ENCODE data around the gene RIPK1. TPM values are rescaled to one million over a fixed set of nuclear protein-coding genes. Genes with fewer than 3 reads are reported as not detected.

Gene RIPK1
- total RNA-seq, 1 donor from 2014 or later: 21.8 TPM

- H3K36me3 Mint-ChIP-seq (ENCODE audit: low read depth): peaks cover 11% of the 10 kb centered on the region
- POLR2A ChIA-PET: no interaction called here
- DNase-seq (no peak), ATAC-seq (ENCODE audit: low read depth) (no peak)
- CTCF ChIA-PET: interaction anchor here (0.9 to 1.2 kb wide), 2 partner anchors 126 to 128 kb away, joined by 3 to 22 read pairs; no protein-coding TSS in a partner anchor
- no peak overlapping the region for H3K4me3 Mint-ChIP-seq
- no peaks in the 10 kb centered on the region for H3K9me3 Mint-ChIP-seq
- intact Hi-C loops (cut with micrococcal nuclease): loop anchor here (1.0 to 2.0 kb wide), 4 partner anchors 8 to 133 kb away; partner anchors contain the start of genes BPHL, PSMG4 and TUBB2A
- H3K27ac Mint-ChIP-seq: no peak overlapping the region
- H3K4me1 Mint-ChIP-seq: peaks cover 8% of the 10 kb centered on the region
- no peak for TF ChIP-seq CTCF (IDR thresholded peaks at IDR 0.05)
- H3K27me3 Mint-ChIP-seq: no peaks in the 10 kb centered on the region
These were observed 57.5 kb downstream of the RIPK1 start for GRCh38 chr6:3125815-3126214.

GRCh38 chr6:3128356-3129108, 60.2 kb downstream of the RIPK1 start:
- no peak overlapping the region for H3K27ac Mint-ChIP-seq
- ChIA-PET POLR2A (no interaction called here), CTCF (interaction anchor here (0.6 to 2.5 kb wide), 2 partner anchors 21 to 123 kb away, joined by 3 to 16 read pairs; no protein-coding TSS in a partner anchor)
- intact Hi-C loops (cut with micrococcal nuclease): no loop called here
- no peaks in the 10 kb centered on the region for H3K27me3 Mint-ChIP-seq
- H3K36me3 Mint-ChIP-seq (ENCODE audit: low read depth): peaks cover 28% of the 10 kb centered on the region
- TF ChIP-seq CTCF (IDR thresholded peaks at IDR 0.05): no peak
- no peaks in the 10 kb centered on the region for H3K9me3 Mint-ChIP-seq
- no peak overlapping the region for H3K4me3 Mint-ChIP-seq
- peaks cover 8% of the 10 kb centered on the region for H3K4me1 Mint-ChIP-seq
- ATAC-seq (ENCODE audit: low read depth): no peak
- no peak for DNase-seq

GRCh38 chr6:3131695-3132094, 63.4 kb downstream of the RIPK1 start:
- Mint-ChIP-seq H3K27me3 (no peaks in the 10 kb centered on the region), H3K27ac (no peak overlapping the region), H3K4me1 (no peaks in the 10 kb centered on the region), H3K36me3 (ENCODE audit: low read depth) (peaks cover 37% of the 10 kb centered on the region), H3K9me3 (no peaks in the 10 kb centered on the region), H3K4me3 (no peak overlapping the region)
- intact Hi-C loops (cut with micrococcal nuclease): no loop called here
- DNase-seq (no peak), ATAC-seq (ENCODE audit: low read depth) (no peak)
- ChIA-PET CTCF (no interaction called here), POLR2A (interaction anchor here (1.0 kb wide), 1 partner anchor 120 kb away, joined by 3 read pairs; no protein-coding TSS in a partner anchor)
- TF ChIP-seq CTCF (IDR thresholded peaks at IDR 0.05): no peak

GRCh38 chr6:3133515-3133914, 65.2 kb downstream of the RIPK1 start:
- intact Hi-C loops (cut with micrococcal nuclease): no loop called here
- H3K9me3 Mint-ChIP-seq: no peaks in the 10 kb centered on the region

More at GRCh38 chr6:3133515-3133914, 65.2 kb downstream of the RIPK1 start:
- Mint-ChIP-seq H3K36me3 (ENCODE audit: low read depth) (peaks cover 44% of the 10 kb centered on the region), H3K27me3 (no peaks in the 10 kb centered on the region), H3K4me3 (no peak overlapping the region), H3K4me1 (no peaks in the 10 kb centered on the region), H3K27ac (no peak overlapping the region)
- DNase-seq (no peak), ATAC-seq (ENCODE audit: low read depth) (no peak)
- CTCF ChIA-PET: no interaction called here
- no peak for TF ChIP-seq CTCF (IDR thresholded peaks at IDR 0.05)
- POLR2A ChIA-PET: no interaction called here
